K562 (cell line): Measurements from ENCODE around the gene CTIF. TPM values are rescaled to one million over a fixed set of nuclear protein-coding genes. Genes with fewer than 3 reads are reported as not detected.
A peak's percentile ranks its signal among the peaks of the same experiment; 100 is the strongest.

Experiments
- ATAC-seq: fragments of 200-7000 bp; cut with Tn5 transposase; 3 replicates; pipeline ENCODE4 v1.9.1; 2020; ENCODE audit warnings: moderate library complexity
- BruUV-seq: library from RNA; stranded (reverse); fragments of 400-500 nt; replicated peaks from 2 replicates; lab custom pipeline; 2021; lab: Mats Ljungman, UMichigan
- CTCF ChIA-PET: fragments of 300-600 bp; formaldehyde crosslinking; extraction: SDS; loops from one replicate; lab custom pipeline; 2021; ENCODE audit warnings: low intra/inter-chr PET ratio; lab: Yijun Ruan, JAX
- POLR2A ChIA-PET: fragments of 300-600, 350-650 bp; sonication (Branson Sonifier 250); formaldehyde crosslinking; extraction: SDS; loops from one replicate; lab custom pipeline; 2021; ENCODE audit warnings: antibody characterized with exemption, inconsistent platforms; lab: Yijun Ruan, JAX
- DNase-seq, 4 experiments: peaks; one replicate each; pipeline versions ENCODE4 v3.0.0 to v3.0.0-alpha.2; 2011 to 2018; ENCODE audit warnings: low spot score in 3 of 4, mixed read lengths in 3 of 4; ENCODE audit errors: extremely low read depth in 1 of 4
- FAIRE-seq: peaks from 2 replicates; lab custom pipeline; 2011; peaks lifted over from hg19 to GRCh38; lab: Jason Lieb, UNC
- H2AFZ ChIP-seq: 2 replicates; pipeline ENCODE4 v1.6.0; 2011; ENCODE audit warnings: low read depth, low read length, control low read depth, inconsistent platforms
- H3K27ac ChIP-seq: fragments of 200-600 bp; 3 replicates; pipeline ENCODE4 v1.8.0; 2011; ENCODE audit warnings: low read depth, mild to moderate bottlenecking, control low read depth, inconsistent platforms, low read length, moderate library complexity, mixed read lengths; ENCODE audit errors: extremely low read depth
- H3K27me3 ChIP-seq, 2 experiments: fragments of 300-600 bp in 1 of 2; 2 replicates in 1 of 2; 3 replicates in 1 of 2; pipeline versions ENCODE4 v1.6.0 to v1.8.0; 2011; ENCODE audit warnings: inconsistent platforms in 2 of 2, low read length in 2 of 2, mild to moderate bottlenecking in 1 of 2, mixed read lengths in 1 of 2, moderate library complexity in 1 of 2; ENCODE audit not compliant: control insufficient read depth in 2 of 2, insufficient read depth in 2 of 2
- H3K36me3 ChIP-seq: fragments of 300-600 bp; 3 replicates; pipeline ENCODE4 v1.8.0; 2011; ENCODE audit warnings: mild to moderate bottlenecking, low read length, inconsistent platforms; ENCODE audit not compliant: control insufficient read depth, insufficient read depth
- H3K4me1 ChIP-seq, 2 experiments: fragments of 200-600 bp in 1 of 2; replicated peaks in 1 of 2; 2 replicates in 1 of 2; 3 replicates in 1 of 2; pipeline versions ENCODE4 v1.5.1 to v1.8.0; 2011; ENCODE audit warnings: inconsistent platforms in 2 of 2, low read length in 2 of 2, mild to moderate bottlenecking in 1 of 2, mixed read lengths in 1 of 2, moderate library complexity in 1 of 2; ENCODE audit not compliant: control insufficient read depth in 2 of 2, insufficient read depth in 2 of 2
- H3K4me2 ChIP-seq: 2 replicates; pipeline ENCODE4 v1.6.1; 2011; ENCODE audit warnings: low read length, control low read depth, inconsistent platforms, mixed read lengths; ENCODE audit not compliant: insufficient read depth
- H3K4me3 ChIP-seq: fragments of 200-600 bp; sonication (generic), shearing (Covaris generic); 2 replicates; pipeline ENCODE4 v1.5.1; 2016; ENCODE audit warnings: control low read depth, inconsistent platforms
- H3K79me2 ChIP-seq: fragments of 200-600 bp; 3 replicates; pipeline ENCODE4 v1.8.0; 2011; ENCODE audit warnings: low read length, inconsistent platforms; ENCODE audit not compliant: control insufficient read depth, insufficient read depth
- H3K9ac ChIP-seq, 2 experiments: 2 replicates each; pipeline versions ENCODE4 v1.6.0 to v1.6.1; 2011; ENCODE audit warnings: low read depth in 2 of 2, low read length in 2 of 2, control low read depth in 1 of 2, inconsistent platforms in 1 of 2, mild to moderate bottlenecking in 1 of 2, mixed read lengths in 1 of 2; ENCODE audit not compliant: insufficient read depth in 1 of 2
- H3K9me1 ChIP-seq: one replicate; pipeline ENCODE4 v1.6.0; 2011; ENCODE audit warnings: inconsistent platforms, mild to moderate bottlenecking, low read length, moderate library complexity; ENCODE audit not compliant: control insufficient read depth, insufficient read depth
- H3K9me3 ChIP-seq: replicated peaks from 2 replicates; pipeline ENCODE4 v1.5.1; 2011; ENCODE audit warnings: low read depth, low read length, inconsistent platforms; ENCODE audit not compliant: control insufficient read depth, insufficient read depth
- H4K20me1 ChIP-seq: replicated peaks from 2 replicates; pipeline ENCODE4 v1.6.1; 2011; ENCODE audit warnings: low read length, inconsistent platforms, mixed read lengths; ENCODE audit not compliant: control insufficient read depth, insufficient read depth
- ATF1 ChIP-seq, 2 experiments: fragments of 450-650 bp in 1 of 2; IDR thresholded peaks; 2 replicates each; pipeline ENCODE4 v1.6.1; 2016; ENCODE audit warnings: missing compliant biosample characterization in 1 of 2, missing genetic modification characterization in 1 of 2
- ATF2 ChIP-seq: sonication (generic); formaldehyde crosslinking; IDR thresholded peaks from 2 replicates; pipeline ENCODE4 v1.8.1; 2022; ENCODE audit warnings: missing genetic modification reagents
- NFIC ChIP-seq: fragments of 450-650 bp; IDR thresholded peaks from 2 replicates; pipeline ENCODE4 v1.6.1; 2017; ENCODE audit warnings: mild to moderate bottlenecking, inconsistent platforms
- WGBS: fragments of 100-300 bp; shearing (Covaris generic); methylation state at CpG from one replicate; pipeline ENCODE4 v1.1.6; 2016; ENCODE audit warnings: low coverage, mixed read lengths; ENCODE audit not compliant: insufficient coverage; ENCODE audit errors: missing lambda C conversion rate; 5-methylcytosine and 5-hydroxymethylcytosine counted together
- in situ Hi-C: fragments of 300-500 bp; cut with MboI; formaldehyde crosslinking; loops from 4 replicates; pipeline ENCODE4 v1.15.0; 2018; ENCODE audit warnings: inconsistent platforms, mixed read lengths
- intact Hi-C: fragments of 100-400 bp; cut with micrococcal nuclease; formaldehyde crosslinking; loops from 2 replicates; pipeline ENCODE4 v1.14.2; 2022
- polyA plus RNA-seq, 8 experiments: library from polyadenylated mRNA; depleted of rRNA in 4 of 8; stranded (reverse) in 5 of 8; unstranded in 3 of 8; fragments of >200 nt; fragmentation: Nextera tagmentation in 2 of 8; fragmentation: Illumina TruSeq in 1 of 8; extraction: Ambion mirVana in 2 of 8; extraction: Trizol in 1 of 8; gene quantifications; 2 replicates each; pipeline versions ENCODE4 v1.2.1 to v1.2.3, GENCODE V29; 2011 to 2014; ENCODE audit warnings: inconsistent platforms in 1 of 8, missing spikeins in 1 of 8
- total RNA-seq, 7 experiments: library from RNA; depleted of rRNA in 6 of 7; stranded (reverse); fragments of >200 nt in 6 of 7; fragmentation: Illumina TruSeq in 2 of 7; extraction: Trizol in 2 of 7; gene quantifications; 2 replicates each; pipeline versions ENCODE4 v1.2.1 to v1.2.3, GENCODE V29; 2011 to 2021; ENCODE audit warnings: low replicate concordance in 1 of 7
- TF ChIP-seq, protein P1 (sequence below): sonication (generic); formaldehyde crosslinking; IDR thresholded peaks from 2 replicates; pipeline ENCODE4 v1.8.0; 2023; ENCODE audit warnings: mild to moderate bottlenecking, missing genetic modification reagents

The CTIF gene
- total and polyA plus RNA-seq, 9 of the 15 experiments (the other 6 are each of a cell fraction or from before 2014, with no cell fraction given): 0.17 to 11.5 (median 2.2) TPM

DNA sequence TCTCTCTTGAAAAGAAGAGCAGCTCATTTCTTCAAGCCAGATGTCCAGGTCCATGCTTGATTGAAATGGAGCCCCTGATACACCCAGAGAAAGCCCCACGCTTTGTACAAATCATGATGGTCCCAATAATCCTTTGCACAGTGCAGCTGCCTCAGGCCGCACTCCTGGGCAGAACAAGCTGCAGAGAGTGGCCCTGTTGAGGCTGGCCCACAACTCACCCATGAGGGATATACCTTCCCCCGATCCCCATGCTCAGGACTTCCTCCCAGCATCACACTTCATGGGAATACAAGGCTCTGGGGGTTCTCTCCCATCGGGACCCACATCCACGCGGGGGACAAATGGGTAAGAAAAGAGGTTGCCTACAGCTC lies 181.8 kb downstream of the CTIF start (continued):
- TF ChIP-seq, protein P1, sequence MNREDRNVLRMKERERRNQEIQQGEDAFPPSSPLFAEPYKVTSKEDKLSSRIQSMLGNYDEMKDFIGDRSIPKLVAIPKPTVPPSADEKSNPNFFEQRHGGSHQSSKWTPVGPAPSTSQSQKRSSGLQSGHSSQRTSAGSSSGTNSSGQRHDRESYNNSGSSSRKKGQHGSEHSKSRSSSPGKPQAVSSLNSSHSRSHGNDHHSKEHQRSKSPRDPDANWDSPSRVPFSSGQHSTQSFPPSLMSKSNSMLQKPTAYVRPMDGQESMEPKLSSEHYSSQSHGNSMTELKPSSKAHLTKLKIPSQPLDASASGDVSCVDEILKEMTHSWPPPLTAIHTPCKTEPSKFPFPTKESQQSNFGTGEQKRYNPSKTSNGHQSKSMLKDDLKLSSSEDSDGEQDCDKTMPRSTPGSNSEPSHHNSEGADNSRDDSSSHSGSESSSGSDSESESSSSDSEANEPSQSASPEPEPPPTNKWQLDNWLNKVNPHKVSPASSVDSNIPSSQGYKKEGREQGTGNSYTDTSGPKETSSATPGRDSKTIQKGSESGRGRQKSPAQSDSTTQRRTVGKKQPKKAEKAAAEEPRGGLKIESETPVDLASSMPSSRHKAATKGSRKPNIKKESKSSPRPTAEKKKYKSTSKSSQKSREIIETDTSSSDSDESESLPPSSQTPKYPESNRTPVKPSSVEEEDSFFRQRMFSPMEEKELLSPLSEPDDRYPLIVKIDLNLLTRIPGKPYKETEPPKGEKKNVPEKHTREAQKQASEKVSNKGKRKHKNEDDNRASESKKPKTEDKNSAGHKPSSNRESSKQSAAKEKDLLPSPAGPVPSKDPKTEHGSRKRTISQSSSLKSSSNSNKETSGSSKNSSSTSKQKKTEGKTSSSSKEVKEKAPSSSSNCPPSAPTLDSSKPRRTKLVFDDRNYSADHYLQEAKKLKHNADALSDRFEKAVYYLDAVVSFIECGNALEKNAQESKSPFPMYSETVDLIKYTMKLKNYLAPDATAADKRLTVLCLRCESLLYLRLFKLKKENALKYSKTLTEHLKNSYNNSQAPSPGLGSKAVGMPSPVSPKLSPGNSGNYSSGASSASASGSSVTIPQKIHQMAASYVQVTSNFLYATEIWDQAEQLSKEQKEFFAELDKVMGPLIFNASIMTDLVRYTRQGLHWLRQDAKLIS (CRISPR knock-in tag): no peak

DNA sequence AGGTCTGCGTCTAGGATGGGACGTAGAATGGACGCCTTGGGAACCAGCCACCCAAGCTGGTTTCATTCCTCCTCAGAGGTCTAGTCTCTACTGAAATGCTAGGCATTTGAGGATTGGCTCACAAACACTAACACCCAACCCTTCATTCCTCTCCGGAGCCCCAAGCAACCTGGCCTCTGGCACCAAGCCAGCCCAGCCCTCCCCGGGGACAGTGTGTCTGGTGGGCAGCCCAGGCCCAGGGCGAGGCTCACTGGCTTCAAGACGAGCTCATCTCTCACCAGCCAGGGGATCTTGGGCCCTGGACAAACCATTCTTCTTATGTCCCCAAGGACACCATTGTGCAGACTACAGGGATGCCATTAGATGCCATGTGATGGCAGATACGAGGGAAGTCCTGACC lies 182.5 kb downstream of the CTIF start:
- peaks cover 11 to 23% of the 10 kb centered on the region in 2 experiments; a peak in 4 of 5 replicates for H3K4me1 ChIP-seq
- in situ Hi-C loops (no loop called here), intact Hi-C loops (no loop called here)
- CTCF ChIA-PET: no interaction called here
- H3K4me3 ChIP-seq: no peak overlapping the region
- H3K9ac ChIP-seq: no peak overlapping the region
- H3K27ac ChIP-seq: no peak overlapping the region
- FAIRE-seq: no peak
- H3K9me3 ChIP-seq: no peaks in the 10 kb centered on the region
- no peaks in the 10 kb centered on the region for H3K27me3 ChIP-seq
- H2AFZ ChIP-seq: no peak overlapping the region
- BruUV-seq: no TSS peak
- H3K9me1 ChIP-seq: peaks cover 4% of the 10 kb centered on the region
- ATAC-seq: no peak
- 70% methylated on average over 7 of the region's 8 CpGs for WGBS
- POLR2A ChIA-PET: interaction anchor here (1.0 to 1.2 kb wide), 2 partner anchors 11 to 22 kb away, joined by 3 read pairs; no protein-coding TSS in a partner anchor
- no peaks in the 10 kb centered on the region for H4K20me1 ChIP-seq
- no peaks in the 10 kb centered on the region for H3K79me2 ChIP-seq
- TF ChIP-seq ATF1 (CRISPR knock-in tag; IDR thresholded peaks at IDR 0.05): no peak
- no peak for TF ChIP-seq ATF1 (tag; IDR thresholded peaks at IDR 0.05)
- TF ChIP-seq ATF2 (CRISPR knock-in tag): no peak
- TF ChIP-seq NFIC: peak; percentile 82
- H3K36me3 ChIP-seq: no peaks in the 10 kb centered on the region
- no peak overlapping the region for H3K4me2 ChIP-seq
- DNase-seq: no peak
